A673 (cell line): ENCODE measurements around the gene CXCR5. TPM values are rescaled to one million over a fixed set of nuclear protein-coding genes. Genes with fewer than 3 reads are reported as not detected.
A peak's percentile ranks its signal among the peaks of the same experiment; 100 is the strongest.

Experiments
- BruUV-seq: library from RNA; stranded (reverse); fragments of 400-500 nt; replicated peaks from 2 replicates; lab custom pipeline; 2021; lab: Mats Ljungman, UMichigan
- CTCF ChIA-PET: fragments of 300-600 bp; sonication (Branson Sonifier 250); formaldehyde crosslinking; loops from one replicate; lab custom pipeline; 2022; ENCODE audit warnings: antibody characterized with exemption; lab: Charles Lee
- POLR2A ChIA-PET: fragments of 300-600 bp; sonication (Branson Sonifier 250); formaldehyde crosslinking; loops from one replicate; lab custom pipeline; 2022; ENCODE audit warnings: antibody characterized with exemption; ENCODE audit not compliant: low non-redundant PET; lab: Charles Lee
- DNase-seq: peaks from one replicate; pipeline ENCODE4 v3.0.0-alpha.2; 2015; ENCODE audit warnings: low spot score
- H3K27ac ChIP-seq: fragments of 200-600 bp; sonication (generic); 2 replicates; pipeline ENCODE4 v1.5.1; 2016; ENCODE audit warnings: mixed run types, low read depth, mild to moderate bottlenecking, mixed read lengths, antibody characterized with exemption, low read length; ENCODE audit not compliant: poor library complexity, severe bottlenecking
- H3K27me3 ChIP-seq: fragments of 200-600 bp; sonication (generic); replicated peaks from 2 replicates; pipeline ENCODE4 v1.6.1; 2017; ENCODE audit warnings: mixed run types, low read depth, mild to moderate bottlenecking, mixed read lengths, antibody characterized with exemption, low read length; ENCODE audit not compliant: insufficient read depth, poor library complexity
- H3K36me3 ChIP-seq: fragments of 200-600 bp; sonication (generic); 2 replicates; pipeline ENCODE4 v1.6.1; 2016; ENCODE audit warnings: mixed run types, mild to moderate bottlenecking, mixed read lengths, antibody characterized with exemption, low read length; ENCODE audit not compliant: insufficient read depth, poor library complexity, severe bottlenecking
- H3K4me1 ChIP-seq: fragments of 200-600 bp; sonication (generic); 2 replicates; pipeline ENCODE4 v1.6.1; 2017; ENCODE audit warnings: mixed run types, mild to moderate bottlenecking, mixed read lengths, antibody characterized with exemption, low read length; ENCODE audit not compliant: insufficient read depth, poor library complexity, severe bottlenecking
- H3K4me3 ChIP-seq: fragments of 200-600 bp; sonication (generic); 2 replicates; pipeline ENCODE4 v1.5.1; 2016; ENCODE audit warnings: low read depth, mixed run types, mild to moderate bottlenecking, mixed read lengths, low read length; ENCODE audit not compliant: poor library complexity, severe bottlenecking
- H3K9me3 ChIP-seq: fragments of 200-600 bp; sonication (generic); 2 replicates; pipeline ENCODE4 v1.6.1; 2016; ENCODE audit warnings: mixed run types, low read depth, mild to moderate bottlenecking, mixed read lengths, antibody characterized with exemption, low read length; ENCODE audit not compliant: poor library complexity, severe bottlenecking
- CTCF ChIP-seq: fragments of 300-800, 200-600 bp; sonication (generic); conservative IDR thresholded peaks from 2 replicates; pipeline ENCODE4 v1.5.1; 2017; ENCODE audit warnings: low read depth, mild to moderate bottlenecking, antibody characterized with exemption, low read length, moderate library complexity, mixed read lengths
- EZH2 ChIP-seq: fragments of 200-600 bp; sonication (generic); IDR thresholded peaks from 2 replicates; pipeline ENCODE4 v1.6.1; 2017; ENCODE audit warnings: borderline replicate concordance, low read depth, mild to moderate bottlenecking, mixed read lengths, antibody characterized with exemption, low read length; ENCODE audit not compliant: poor library complexity, severe bottlenecking
- intact Hi-C: fragments of 100-400 bp; cut with micrococcal nuclease; formaldehyde crosslinking; loops from one replicate; pipeline ENCODE4 v1.10.0; 2022; ENCODE audit not compliant: unreplicated experiment
- total RNA-seq: library from RNA; stranded (reverse); gene quantifications from 2 replicates; pipeline ENCODE4 v1.2.3, GENCODE V29; 2021

The CXCR5 gene
- total RNA-seq, 1 experiment from 2014 or later: not detected

DNA sequence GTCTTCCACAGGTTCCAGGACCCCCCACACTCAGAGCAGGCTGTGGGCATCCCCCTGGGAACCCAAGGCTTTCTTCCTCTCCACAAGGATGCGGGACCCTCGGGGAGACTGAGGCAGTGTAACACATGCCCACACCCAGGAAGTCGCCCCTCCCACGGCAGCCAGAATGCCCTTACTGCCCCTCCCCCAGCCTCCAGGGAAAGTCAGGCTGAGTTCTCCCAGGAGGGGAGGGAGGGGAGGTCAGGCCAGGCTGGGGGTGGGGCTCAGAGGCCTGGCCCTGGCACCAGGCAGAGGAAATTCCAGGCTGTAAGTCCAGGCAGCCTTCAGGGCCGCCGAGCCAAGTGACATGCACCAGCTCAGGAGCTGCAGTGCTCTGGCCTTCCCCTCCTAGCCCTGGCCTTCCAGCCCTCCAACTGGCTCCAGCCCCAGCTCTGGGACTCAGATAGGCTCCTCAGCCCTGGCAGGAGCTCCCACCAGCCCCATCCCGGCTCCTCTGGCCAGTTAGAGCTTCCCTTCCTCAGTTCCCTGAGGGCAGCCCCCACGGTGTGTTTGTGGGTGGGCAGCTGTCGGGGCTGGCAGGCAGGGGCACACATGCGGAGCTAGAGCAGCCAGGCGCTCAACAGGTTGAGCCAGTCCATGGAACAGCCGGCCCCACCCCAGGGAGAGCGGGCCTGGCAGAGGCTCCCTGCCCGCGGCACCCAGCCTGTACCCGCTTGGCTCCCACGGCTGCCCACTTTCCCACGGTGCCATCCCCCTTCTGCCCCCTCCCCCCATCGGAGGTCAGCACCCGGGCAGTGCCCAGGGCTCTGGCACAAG, 38.4 kb downstream of the CXCR5 start:
- POLR2A ChIA-PET: no interaction called here
- Histone ChIP-seq H3K9me3 (no peaks in the 10 kb centered on the region), H3K4me1 (peaks cover 75% of the 10 kb centered on the region), H3K27ac (peak overlapping the region; percentile 78), H3K27me3 (no peaks in the 10 kb centered on the region), H3K36me3 (no peaks in the 10 kb centered on the region), H3K4me3 (peak overlapping the region; percentile 97)
- CTCF ChIA-PET: interaction anchor here (1.7 kb wide), 1 partner anchor 13 kb away, joined by 3 read pairs; no protein-coding TSS in a partner anchor
- intact Hi-C loops: no loop called here
- BruUV-seq: no TSS peak
- TF ChIP-seq CTCF: no peak
- no peak for TF ChIP-seq EZH2
- peak; percentile 51 for DNase-seq

DNA sequence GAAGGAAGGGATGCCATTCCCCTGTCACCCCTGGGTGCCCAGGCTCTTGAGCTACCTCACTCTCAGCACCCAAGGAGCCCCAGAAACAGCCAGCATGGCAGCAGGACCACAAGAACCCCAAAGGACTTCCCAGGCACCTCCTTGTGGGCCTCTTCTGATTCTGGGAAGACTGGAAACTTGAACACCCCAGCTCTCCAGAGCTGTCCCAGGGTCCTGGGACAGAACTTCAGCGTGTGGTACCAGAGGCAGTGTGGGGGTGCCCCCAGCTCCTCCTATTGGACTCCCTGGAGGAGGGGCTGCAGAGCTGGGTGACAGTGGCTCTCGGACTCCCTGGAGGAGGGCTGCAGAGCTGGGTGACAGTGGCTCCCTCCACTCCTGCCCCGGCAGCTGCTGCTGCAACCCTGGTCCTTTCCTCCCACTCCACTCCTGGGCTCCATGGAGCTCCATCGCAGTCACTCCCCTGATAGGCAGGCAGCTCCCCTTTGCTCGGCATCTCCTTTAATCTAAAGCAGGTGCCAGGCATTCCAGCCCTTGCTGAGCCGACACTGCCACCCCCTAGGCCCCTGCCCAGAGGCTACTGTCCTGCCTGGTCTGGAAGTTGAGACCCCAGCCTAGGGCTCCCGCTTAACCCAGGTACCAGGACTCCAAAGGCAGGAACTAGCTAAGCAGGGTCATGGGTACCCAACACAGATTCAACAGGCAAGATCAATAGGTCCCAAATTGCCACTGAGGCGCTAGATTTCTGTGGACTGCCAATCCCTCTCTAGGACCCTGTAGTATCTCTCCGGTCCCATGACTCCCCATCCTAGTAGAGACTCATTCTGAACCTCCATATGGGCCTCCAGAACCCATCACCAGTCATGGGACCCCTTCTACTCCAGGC, 39.3 kb downstream of the CXCR5 start:
- Histone ChIP-seq H3K27me3 (no peaks in the 10 kb centered on the region), H3K36me3 (no peaks in the 10 kb centered on the region), H3K4me1 (peaks cover 73% of the 10 kb centered on the region), H3K4me3 (peak overlapping the region; percentile 97), H3K27ac (peak overlapping the region; percentile 78), H3K9me3 (no peaks in the 10 kb centered on the region)
- BruUV-seq: no TSS peak
- intact Hi-C loops: no loop called here
- TF ChIP-seq EZH2: no peak
- TF ChIP-seq CTCF: no peak
- CTCF ChIA-PET: interaction anchor here (1.7 kb wide), 1 partner anchor 14 kb away, joined by 3 read pairs; no protein-coding TSS in a partner anchor
- DNase-seq: no peak
- POLR2A ChIA-PET: no interaction called here
